Left colon (tissue), 2 donors: ENCODE data around the gene MKKS. TPM values are rescaled to one million over a fixed set of nuclear protein-coding genes. Genes with fewer than 3 reads are reported as not detected.

Experiments
- ATAC-seq: fragments of 200-7000 bp; cut with Tn5 transposase; one replicate; pipeline ENCODE4 v1.9.1; 2020; ENCODE audit warnings: mild to moderate bottlenecking, moderate library complexity
- DNase-seq, 2 donors: peaks; one replicate each; pipeline ENCODE4 v3.0.0-alpha.2; 2020
- intact Hi-C, 2 donors: fragments of 100-400 bp; cut with DNase I in 1 of 2; cut with micrococcal nuclease in 1 of 2; formaldehyde crosslinking; loops; one replicate each; pipeline versions ENCODE4 v1.11.2 to v1.14.0; 2022; cut with DNase I, micrococcal nuclease
- total RNA-seq, 2 donors: library from RNA; stranded (reverse); fragmentation: NEBNext Ultra II Directional; extraction: Animal tissue kit (Norgen Biotek cat#: 25700); gene quantifications; one replicate each; pipeline ENCODE4 v1.2.1, GENCODE V29; 2021
- donor health status: DM: no; HTN: no; CAD: no.
- donor health status: DM: yes; HTN: yes; CAD: no.

MKKS gene
- total RNA-seq, 2 donors from 2014 or later = 26.4 to 26.7 TPM

- intact Hi-C loops = no loop called here
- ATAC-seq (no peak), DNase-seq (no peak)
These were observed 77.4 kb downstream of the MKKS start for GRCh38 chr20:10356628-10357027.

- ATAC-seq (no peak), DNase-seq (no peak)
- intact Hi-C loops = no loop called here
These were observed 80.8 kb downstream of the MKKS start for GRCh38 chr20:10352934-10353824.

Other genes with a start within 250 kb of the MKKS start
- gene SNAP25, start 215.4 kb downstream of the MKKS start, total RNA-seq = 1 to 10 TPM in 1 of 2 donors, under 1 TPM in 1; 0.76 to 1.7 TPM
- gene SLX4IP, start 1.1 kb upstream of the MKKS start, total RNA-seq = 1 to 10 TPM; 6.4 to 7.7 TPM
- gene JAG1, start 239.8 kb upstream of the MKKS start, total RNA-seq = 100 to 1,000 TPM in 1 of 2 donors, 10 to 100 TPM in 1; 78.8 to 170 TPM